Measurements from ENCODE around the gene CTSK.

GRCh38 chr1:150815871-150816270, 7.8 kb upstream of the CTSK start:
- TF ChIP-seq CTCF (IDR thresholded peaks at IDR 0.05; ENCODE audit: borderline replicate concordance, extremely low read depth, low read length, poor library complexity, severe bottlenecking) (no peak), EZH2 (IDR thresholded peaks at IDR 0.05; ENCODE audit: borderline replicate concordance, low read depth, low read length, severe bottlenecking) (no peak)
